Neural progenitor cell (in vitro differentiated cells): ENCODE data around the gene ADGRV1.

Source experiments
- CTCF ChIP-seq: fragments of 200-600 bp; sonication (generic); IDR thresholded peaks from 2 replicates; pipeline ENCODE4 v1.5.1; 2017; ENCODE audit warnings: antibody characterized with exemption, mild to moderate bottlenecking
- EZH2 ChIP-seq: fragments of 200-600 bp; sonication (generic); IDR thresholded peaks from 2 replicates; pipeline ENCODE4 v1.6.1; 2017; ENCODE audit warnings: antibody characterized with exemption, mild to moderate bottlenecking, moderate library complexity

- TF ChIP-seq EZH2 = no peak
- TF ChIP-seq CTCF = no peak
Observed at GRCh38 chr5:91177639-91178038, 619.0 kb downstream of the ADGRV1 start.
